Endodermal cell (in vitro differentiated cells): ENCODE results near the gene SPHKAP. TPM values are rescaled to one million over a fixed set of nuclear protein-coding genes. Genes with fewer than 3 reads are reported as not detected.

Experiments used
- DNase-seq: peaks from one replicate; pipeline ENCODE4 v3.0.0-alpha.2; 2017
- H3K27ac ChIP-seq: 2 replicates; pipeline ENCODE4 v1.5.1; 2013; ENCODE audit warnings: mild to moderate bottlenecking, low read depth, low read length, moderate library complexity
- H3K27me3 ChIP-seq: 2 replicates; pipeline ENCODE4 v1.6.1; 2013; ENCODE audit warnings: mild to moderate bottlenecking, low read length, moderate library complexity; ENCODE audit not compliant: insufficient read depth, control insufficient read depth, poor library complexity, severe bottlenecking
- H3K36me3 ChIP-seq: 2 replicates; pipeline ENCODE4 v1.7.0; 2013; ENCODE audit warnings: mild to moderate bottlenecking, low read length, moderate library complexity; ENCODE audit not compliant: control insufficient read depth, insufficient read depth
- H3K4me1 ChIP-seq: one replicate; pipeline ENCODE4 v1.7.0; 2013; ENCODE audit warnings: low read length; ENCODE audit not compliant: control insufficient read depth, insufficient read depth
- H3K4me3 ChIP-seq: 2 replicates; pipeline ENCODE4 v1.5.1; 2013; ENCODE audit warnings: mild to moderate bottlenecking, low read length, moderate library complexity
- H3K9ac ChIP-seq: 2 replicates; pipeline ENCODE4 v1.6.1; 2013; ENCODE audit warnings: mild to moderate bottlenecking, low read length, moderate library complexity; ENCODE audit not compliant: poor library complexity, severe bottlenecking; ENCODE audit errors: extremely low read depth
- H3K9me3 ChIP-seq: 2 replicates; pipeline ENCODE4 v1.6.1; 2013; ENCODE audit warnings: mild to moderate bottlenecking, low read length, moderate library complexity; ENCODE audit not compliant: control insufficient read depth
- H3K27ac Mint-ChIP-seq: 2 replicates; pipeline ENCODE4 v1.8.0; 2020; ENCODE audit warnings: mixed read lengths
- H3K27me3 Mint-ChIP-seq: 2 replicates; pipeline ENCODE4 v1.8.0; 2021; ENCODE audit warnings: mild to moderate bottlenecking, mixed read lengths; ENCODE audit not compliant: insufficient read depth
- H3K36me3 Mint-ChIP-seq: 2 replicates; pipeline ENCODE4 v1.8.0; 2020; ENCODE audit warnings: low read depth, mixed read lengths
- H3K4me1 Mint-ChIP-seq: 2 replicates; pipeline ENCODE4 v1.8.0; 2020; ENCODE audit warnings: mixed read lengths
- H3K4me3 Mint-ChIP-seq: 2 replicates; pipeline ENCODE4 v1.8.0; 2020; ENCODE audit warnings: mild to moderate bottlenecking, moderate library complexity, mixed read lengths
- H3K9me3 Mint-ChIP-seq: 2 replicates; pipeline ENCODE4 v1.8.0; 2020; ENCODE audit warnings: mild to moderate bottlenecking, mixed read lengths
- WGBS, 2 experiments: methylation state at CpG; one replicate each; pipeline versions ENCODE4 v1.1.5 to v1.1.7; 2013; ENCODE audit warnings: missing lambda C conversion rate in 2 of 2, mixed read lengths in 1 of 2; ENCODE audit not compliant: insufficient coverage in 1 of 2, insufficient read length in 1 of 2; 5-methylcytosine and 5-hydroxymethylcytosine counted together
- total RNA-seq, 2 donors: library from RNA; stranded (reverse); fragmentation: NEBNext Ultra II Directional in 1 of 2; extraction: Animal tissue kit (Norgen Biotek cat#: 25700) in 1 of 2; gene quantifications; 2 replicates in 1 of 2; 3 replicates in 1 of 2; pipeline ENCODE4 v1.2.1, GENCODE V29; 2021
- TF ChIP-seq, protein P1 (sequence below): fragments of 200-600 bp; sonication (generic); conservative IDR thresholded peaks from 2 replicates; pipeline ENCODE4 v1.5.0; 2021; ENCODE audit warnings: antibody characterized with exemption, mild to moderate bottlenecking

Gene SPHKAP
- total RNA-seq, 2 donors from 2014 or later = 0.18 TPM; not detected in 1

DNA sequence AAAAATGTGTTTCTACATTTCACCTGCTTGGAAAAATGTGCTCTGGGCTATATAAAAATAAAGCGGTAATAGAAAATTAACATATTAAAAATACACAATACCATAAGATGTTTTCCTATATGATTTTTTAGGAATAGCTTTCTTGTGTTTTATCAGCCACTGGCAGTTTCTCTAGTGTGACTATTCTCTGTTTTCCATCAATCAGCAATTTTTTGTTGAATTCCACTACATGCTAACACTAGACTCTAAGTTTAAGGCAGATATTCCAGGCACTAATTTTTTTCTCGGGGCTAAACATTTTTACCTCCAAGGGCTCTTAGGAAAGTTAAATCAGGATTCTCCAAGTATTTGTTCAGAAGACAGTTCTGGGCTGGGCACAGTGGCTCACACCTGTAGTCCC, 140.5 kb downstream of the SPHKAP start:
- Histone ChIP-seq H3K27ac (no peak overlapping the region), H3K9ac (no peak overlapping the region), H3K4me1 (no peaks in the 10 kb centered on the region), H3K36me3 (no peaks in the 10 kb centered on the region), H3K9me3 (no peaks in the 10 kb centered on the region), H3K4me3 (no peak overlapping the region), H3K27me3 (no peaks in the 10 kb centered on the region)
- no peak overlapping the region for H3K27ac Mint-ChIP-seq
- no peak for DNase-seq
- H3K4me1 Mint-ChIP-seq = peaks cover 3% of the 10 kb centered on the region
- TF ChIP-seq, protein P1, sequence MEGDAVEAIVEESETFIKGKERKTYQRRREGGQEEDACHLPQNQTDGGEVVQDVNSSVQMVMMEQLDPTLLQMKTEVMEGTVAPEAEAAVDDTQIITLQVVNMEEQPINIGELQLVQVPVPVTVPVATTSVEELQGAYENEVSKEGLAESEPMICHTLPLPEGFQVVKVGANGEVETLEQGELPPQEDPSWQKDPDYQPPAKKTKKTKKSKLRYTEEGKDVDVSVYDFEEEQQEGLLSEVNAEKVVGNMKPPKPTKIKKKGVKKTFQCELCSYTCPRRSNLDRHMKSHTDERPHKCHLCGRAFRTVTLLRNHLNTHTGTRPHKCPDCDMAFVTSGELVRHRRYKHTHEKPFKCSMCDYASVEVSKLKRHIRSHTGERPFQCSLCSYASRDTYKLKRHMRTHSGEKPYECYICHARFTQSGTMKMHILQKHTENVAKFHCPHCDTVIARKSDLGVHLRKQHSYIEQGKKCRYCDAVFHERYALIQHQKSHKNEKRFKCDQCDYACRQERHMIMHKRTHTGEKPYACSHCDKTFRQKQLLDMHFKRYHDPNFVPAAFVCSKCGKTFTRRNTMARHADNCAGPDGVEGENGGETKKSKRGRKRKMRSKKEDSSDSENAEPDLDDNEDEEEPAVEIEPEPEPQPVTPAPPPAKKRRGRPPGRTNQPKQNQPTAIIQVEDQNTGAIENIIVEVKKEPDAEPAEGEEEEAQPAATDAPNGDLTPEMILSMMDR = no peak
- H3K36me3 Mint-ChIP-seq = no peaks in the 10 kb centered on the region
- no peaks in the 10 kb centered on the region for H3K27me3 Mint-ChIP-seq
- no peak overlapping the region for H3K4me3 Mint-ChIP-seq
- no peaks in the 10 kb centered on the region for H3K9me3 Mint-ChIP-seq
- whole genome bisulfite sequencing, 2 experiments = 79 to 88% methylated on average over 1 of the region's 2 CpGs

- H3K9me3 ChIP-seq = no peaks in the 10 kb centered on the region
- no peak overlapping the region for H3K4me3 Mint-ChIP-seq
- no peaks in the 10 kb centered on the region for H3K27me3 ChIP-seq
- no peaks in the 10 kb centered on the region for H3K36me3 Mint-ChIP-seq
- H3K4me1 Mint-ChIP-seq = peaks cover 3% of the 10 kb centered on the region
- TF ChIP-seq, protein P1 = peak; percentile 90
- H3K9ac ChIP-seq = no peak overlapping the region
- no peak for DNase-seq
- H3K27ac ChIP-seq = no peak overlapping the region
- H3K27ac Mint-ChIP-seq = no peak overlapping the region
- 46 to 71% methylated on average over 2 to 5 of the region's 5 CpGs for WGBS, 2 experiments
- no peaks in the 10 kb centered on the region for H3K36me3 ChIP-seq
- H3K9me3 Mint-ChIP-seq = no peaks in the 10 kb centered on the region
- H3K27me3 Mint-ChIP-seq = no peaks in the 10 kb centered on the region
- H3K4me1 ChIP-seq = no peaks in the 10 kb centered on the region
- H3K4me3 ChIP-seq = no peak overlapping the region
Measured at GRCh38 chr2:228039752-228040534, 141.5 kb downstream of the SPHKAP start.

DNA sequence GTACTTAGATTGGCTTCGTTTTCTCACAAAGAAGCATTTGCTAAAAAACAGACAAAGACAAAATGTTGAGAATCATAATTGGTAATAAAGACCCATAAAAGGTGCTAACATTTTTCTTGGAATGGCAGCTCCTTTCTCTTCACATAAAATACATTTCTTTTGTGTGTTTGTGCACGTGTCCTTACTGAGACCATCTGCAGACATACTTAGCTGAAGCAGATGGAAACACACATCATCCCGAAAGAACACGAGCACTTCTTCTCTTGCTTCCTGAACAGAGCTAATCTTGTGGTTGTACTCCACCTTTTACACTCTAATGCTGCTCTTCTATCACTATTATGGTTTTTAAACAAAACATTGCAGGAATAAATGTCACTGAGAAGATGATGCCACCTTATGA, 142.5 kb downstream of the SPHKAP start:
- no peak overlapping the region for H3K27ac ChIP-seq
- no peaks in the 10 kb centered on the region for H3K9me3 ChIP-seq
- DNase-seq = no peak
- no peak overlapping the region for H3K9ac ChIP-seq
- Mint-ChIP-seq H3K36me3 (no peaks in the 10 kb centered on the region), H3K4me1 (peaks cover 3% of the 10 kb centered on the region), H3K27me3 (no peaks in the 10 kb centered on the region), H3K27ac (no peak overlapping the region), H3K4me3 (no peak overlapping the region), H3K9me3 (no peaks in the 10 kb centered on the region)
- TF ChIP-seq, protein P1 = no peak
- no peak overlapping the region for H3K4me3 ChIP-seq
- no peaks in the 10 kb centered on the region for H3K4me1 ChIP-seq
- H3K27me3 ChIP-seq = no peaks in the 10 kb centered on the region
- H3K36me3 ChIP-seq = no peaks in the 10 kb centered on the region
- 67 to 68% methylated on average over 3 to 4 of the region's 4 CpGs for WGBS, 2 experiments
